GM12878 (cell line): ENCODE results near the gene SLC22A31. TPM values are rescaled to one million over a fixed set of nuclear protein-coding genes. Genes with fewer than 3 reads are reported as not detected.

Source experiments
- ATAC-seq: fragments of 200-7000 bp; cut with Tn5 transposase; 3 replicates; pipeline ENCODE4 v1.9.1; 2020; ENCODE audit warnings: mild to moderate bottlenecking, moderate library complexity
- BruUV-seq: library from RNA; stranded (reverse); fragments of 400-500 nt; replicated peaks from 2 replicates; lab custom pipeline; 2021; lab: Mats Ljungman, UMichigan
- CTCF ChIA-PET: fragments of 300-600 bp; sonication (Branson Sonifier 250); formaldehyde crosslinking; extraction: SDS; loops from one replicate; lab custom pipeline; 2021; ENCODE audit warnings: inconsistent platforms; lab: Yijun Ruan, JAX
- POLR2A ChIA-PET: fragments of 350-600 bp; formaldehyde crosslinking; extraction: SDS; loops from one replicate; lab custom pipeline; 2021; ENCODE audit warnings: inconsistent platforms; lab: Charles Lee
- RAD21 ChIA-PET: fragments of 300-600 bp; sonication (Branson Sonifier 250); formaldehyde crosslinking; loops from one replicate; lab custom pipeline; 2023; ENCODE audit warnings: antibody characterized with exemption; ENCODE audit not compliant: unreplicated experiment; lab: Charles Lee
- SMC1A ChIA-PET: fragments of 300-600 bp; sonication (Branson Sonifier 250); formaldehyde crosslinking; loops from one replicate; lab custom pipeline; 2023; ENCODE audit not compliant: unreplicated experiment, uncharacterized antibody; lab: Charles Lee
- DNase-seq: peaks from one replicate; pipeline ENCODE4 v3.0.0-alpha.2; 2011; ENCODE audit warnings: low read depth, low spot score
- FAIRE-seq: peaks from 3 replicates; lab custom pipeline; 2011; peaks lifted over from hg19 to GRCh38; lab: Jason Lieb, UNC
- H2AFZ ChIP-seq: 2 replicates; pipeline ENCODE4 v1.6.0; 2011; ENCODE audit warnings: low read depth, low read length, control low read depth; ENCODE audit not compliant: control insufficient read depth
- H3K27ac ChIP-seq: 2 replicates; pipeline ENCODE4 v1.5.1; 2011; ENCODE audit warnings: control low read depth; ENCODE audit not compliant: control insufficient read depth, insufficient read depth
- H3K27me3 ChIP-seq, 2 experiments: replicated peaks in 1 of 2; 2 replicates each; pipeline versions ENCODE4 v1.6.0 to v1.6.1; 2011; ENCODE audit warnings: low read length in 1 of 2; ENCODE audit not compliant: control insufficient read depth in 2 of 2, insufficient read depth in 2 of 2
- H3K36me3 ChIP-seq, 2 experiments: 2 replicates each; pipeline ENCODE4 v1.5.1; 2011; ENCODE audit warnings: low read length in 1 of 2; ENCODE audit not compliant: control insufficient read depth in 2 of 2, insufficient read depth in 2 of 2
- H3K4me1 ChIP-seq: 2 replicates; pipeline ENCODE4 v1.6.1; 2011; ENCODE audit warnings: mild to moderate bottlenecking, low read length, moderate library complexity, mixed read lengths; ENCODE audit not compliant: control insufficient read depth, insufficient read depth
- H3K4me2 ChIP-seq: 2 replicates; pipeline ENCODE4 v1.6.0; 2011; ENCODE audit warnings: control low read depth; ENCODE audit not compliant: control insufficient read depth, insufficient read depth
- H3K4me3 ChIP-seq: fragments of 200-600 bp; sonication (generic); 2 replicates; pipeline ENCODE4 v1.5.1; 2016
- H3K79me2 ChIP-seq: 2 replicates; pipeline ENCODE4 v1.6.0; 2011; ENCODE audit warnings: low read length; ENCODE audit not compliant: control insufficient read depth, insufficient read depth
- H3K9ac ChIP-seq: 2 replicates; pipeline ENCODE4 v1.8.0; 2011; ENCODE audit warnings: low read length, control low read depth, mixed read lengths; ENCODE audit not compliant: control insufficient read depth, insufficient read depth
- H3K9me3 ChIP-seq: replicated peaks from 3 replicates; pipeline ENCODE4 v1.5.1; 2011; ENCODE audit warnings: mild to moderate bottlenecking, low read length; ENCODE audit not compliant: control insufficient read depth, insufficient read depth
- H4K20me1 ChIP-seq: 2 replicates; pipeline ENCODE4 v1.6.0; 2011; ENCODE audit not compliant: control insufficient read depth, insufficient read depth
- CBX3 ChIP-seq: fragments of 200-600 bp; sonication (generic); IDR thresholded peaks from 2 replicates; pipeline ENCODE4 v1.6.1; 2016; ENCODE audit warnings: low read depth, borderline replicate concordance
- MLLT1 ChIP-seq: fragments of 450-650 bp; IDR thresholded peaks from 2 replicates; pipeline ENCODE4 v1.6.1; 2016; ENCODE audit warnings: mild to moderate bottlenecking
- MYC ChIP-seq: IDR thresholded peaks from 2 replicates; pipeline ENCODE4 v1.6.1; 2011; ENCODE audit warnings: mild to moderate bottlenecking, low read length, moderate library complexity, inconsistent platforms; ENCODE audit not compliant: insufficient read depth, insufficient replicate concordance, insufficient read length, severe bottlenecking
- NFIC ChIP-seq: IDR thresholded peaks from 2 replicates; pipeline ENCODE4 v1.6.1; 2012; ENCODE audit warnings: low read depth, mild to moderate bottlenecking, inconsistent platforms, low read length, moderate library complexity
- NKRF ChIP-seq: fragments of 450-650 bp; conservative IDR thresholded peaks from 2 replicates; pipeline ENCODE4 v1.6.1; 2017; ENCODE audit warnings: mild to moderate bottlenecking, moderate library complexity
- NR2C2 ChIP-seq: IDR thresholded peaks from 2 replicates; pipeline ENCODE4 v1.6.1; 2011; ENCODE audit warnings: borderline replicate concordance, low read depth; ENCODE audit not compliant: control insufficient read depth, insufficient read length
- PBX3 ChIP-seq: IDR thresholded peaks from 2 replicates; pipeline ENCODE4 v1.6.1; 2011; ENCODE audit warnings: mild to moderate bottlenecking, low read depth, low read length, moderate library complexity; ENCODE audit not compliant: insufficient replicate concordance
- RFX5 ChIP-seq: IDR thresholded peaks from 2 replicates; pipeline ENCODE4 v1.6.1; 2011; ENCODE audit warnings: low read depth, low read length, improper control_type of control experiment
- ZNF207 ChIP-seq: fragments of 450-650 bp; IDR thresholded peaks from 2 replicates; pipeline ENCODE4 v1.6.1; 2014; ENCODE audit warnings: antibody characterized with exemption, mild to moderate bottlenecking, borderline replicate concordance
- ZNF274 ChIP-seq: IDR thresholded peaks from one replicate; pipeline ENCODE4 v1.8.0; 2011; ENCODE audit not compliant: insufficient read length, insufficient read depth
- ZSCAN29 ChIP-seq: fragments of 450-650 bp; IDR thresholded peaks from 2 replicates; pipeline ENCODE4 v1.6.1; 2017; ENCODE audit warnings: mild to moderate bottlenecking, moderate library complexity
- ZZZ3 ChIP-seq: IDR thresholded peaks from 2 replicates; pipeline ENCODE4 v1.6.1; 2011; ENCODE audit warnings: low read depth; ENCODE audit not compliant: control insufficient read depth, insufficient read length
- WGBS: methylation state at CpG from one replicate; pipeline ENCODE4 v1.1.6; 2016; ENCODE audit warnings: low lambda C conversion rate; ENCODE audit not compliant: insufficient replicate concordance, insufficient coverage; ENCODE audit errors: missing lambda C conversion rate; 5-methylcytosine and 5-hydroxymethylcytosine counted together
- in situ Hi-C: fragments of 300-500 bp; cut with MboI; formaldehyde crosslinking; loops from 9 replicates; pipeline ENCODE4 v1.14.3; 2018; ENCODE audit warnings: mixed read lengths
- intact Hi-C: fragments of 100-400 bp; cut with micrococcal nuclease; formaldehyde crosslinking; loops from one replicate; pipeline ENCODE4 v1.14.2; 2022; ENCODE audit not compliant: unreplicated experiment
- polyA plus RNA-seq, 11 experiments: library from polyadenylated mRNA; depleted of rRNA in 4 of 11; unstranded in 6 of 11; stranded (reverse) in 5 of 11; fragments of >200 nt; fragmentation: Nextera tagmentation in 4 of 11; fragmentation: Illumina TruSeq in 1 of 11; extraction: Ambion mirVana in 4 of 11; extraction: Trizol in 1 of 11; gene quantifications; 1 replicate in 1 of 11; 2 replicates in 10 of 11; pipeline versions ENCODE4 v1.2.1 to v1.2.3, GENCODE V29; 2011 to 2016; ENCODE audit warnings: inconsistent platforms in 2 of 11, missing spikeins in 2 of 11, low read depth in 1 of 11
- total RNA-seq, 4 experiments: library from RNA; depleted of rRNA in 3 of 4; stranded (reverse); fragments of >200 nt in 3 of 4; fragmentation: Illumina TruSeq in 1 of 4; extraction: Trizol in 1 of 4; gene quantifications; 2 replicates each; pipeline versions ENCODE4 v1.2.1 to v1.2.3, GENCODE V29; 2013 to 2021

Gene SLC22A31
- total and polyA plus RNA-seq, 10 of the 15 experiments (the other 5 are each of a cell fraction or from before 2014, with no cell fraction given) = 0.13 to 0.24 (median 0.23) TPM; not detected in 7

- H3K4me2 ChIP-seq = no peak overlapping the region
- H3K9ac ChIP-seq = no peak overlapping the region
- ChIA-PET CTCF (no interaction called here), RAD21 (no interaction called here), SMC1A (no interaction called here), POLR2A (no interaction called here)
- ATAC-seq = no peak
- H4K20me1 ChIP-seq = no peaks in the 10 kb centered on the region
- peaks cover 3% of the 10 kb centered on the region for H3K79me2 ChIP-seq
- 93% methylated on average over 21 of the region's 21 CpGs for WGBS
- no peak overlapping the region for H3K4me3 ChIP-seq
- no peak overlapping the region for H2AFZ ChIP-seq
- H3K27me3 ChIP-seq = no peaks in the 10 kb centered on the region
- no TSS peak for BruUV-seq
- no peak for TF ChIP-seq ZZZ3
- TF ChIP-seq PBX3 = no peak
- no peak for TF ChIP-seq NKRF
- no peak for TF ChIP-seq MYC
- TF ChIP-seq NFIC = no peak
- TF ChIP-seq ZNF274 = no peak
- TF ChIP-seq ZNF207 = no peak
- no peak for TF ChIP-seq RFX5
- TF ChIP-seq MLLT1 = no peak
- no peak for TF ChIP-seq NR2C2
- no peak for TF ChIP-seq ZSCAN29
- no peak for TF ChIP-seq CBX3
- peaks cover 9 to 29% of the 10 kb centered on the region in 2 experiments for H3K36me3 ChIP-seq
- intact Hi-C loops (no loop called here), in situ Hi-C loops (no loop called here)
- H3K27ac ChIP-seq = no peak overlapping the region
- DNase-seq = no peak
- peaks cover 15% of the 10 kb centered on the region for H3K9me3 ChIP-seq
- no peaks in the 10 kb centered on the region; the same call in 1 of the 2 replicates for H3K4me1 ChIP-seq
- no peak for FAIRE-seq
These were observed 22.6 kb upstream of the SLC22A31 start for GRCh38 chr16:89222931-89223330.
